HepG2 (cell line): ENCODE results near the gene ARHGAP12. TPM values are rescaled to one million over a fixed set of nuclear protein-coding genes. Genes with fewer than 3 reads are reported as not detected.

Experiments used
- CBX1 ChIP-seq: IDR thresholded peaks from one replicate; pipeline ENCODE4 v1.6.1; 2016; ENCODE audit warnings: antibody characterized with exemption, low read depth
- CSRNP2 ChIP-seq: sonication (generic); formaldehyde crosslinking; conservative IDR thresholded peaks from 2 replicates; pipeline ENCODE4 v1.8.0; 2022; ENCODE audit warnings: low read depth, missing genetic modification reagents
- HNRNPUL1 ChIP-seq: fragments of 200-400 bp; formaldehyde crosslinking; IDR thresholded peaks from 2 replicates; pipeline ENCODE4 v1.6.1; 2017; ENCODE audit warnings: low read depth, mild to moderate bottlenecking, low read length, moderate library complexity
- KAT2B ChIP-seq: fragments of 150-350 bp; IDR thresholded peaks from 2 replicates; pipeline ENCODE4 v1.6.1; 2014; ENCODE audit warnings: low read depth, low read length, borderline replicate concordance
- NR2C2 ChIP-seq: sonication (generic); formaldehyde crosslinking; IDR thresholded peaks from 2 replicates; pipeline ENCODE4 v1.4.0; 2020; ENCODE audit warnings: missing genetic modification reagents, mild to moderate bottlenecking, moderate library complexity, borderline replicate concordance
- PAF1 ChIP-seq: IDR thresholded peaks from 2 replicates; pipeline ENCODE4 v1.6.1; 2016; ENCODE audit warnings: missing genetic modification reagents, missing compliant biosample characterization
- RFXAP ChIP-seq: sonication (generic); formaldehyde crosslinking; IDR thresholded peaks from 2 replicates; pipeline ENCODE4 v1.4.0; 2020; ENCODE audit warnings: missing genetic modification reagents, borderline replicate concordance
- TERF1 ChIP-seq: sonication (generic); formaldehyde crosslinking; IDR thresholded peaks from 2 replicates; pipeline ENCODE4 v1.8.0; 2022; ENCODE audit warnings: mild to moderate bottlenecking, missing genetic modification reagents, moderate library complexity
- THRA ChIP-seq: sonication (generic); formaldehyde crosslinking; IDR thresholded peaks from 2 replicates; pipeline ENCODE4 v1.4.0; 2020; ENCODE audit warnings: missing genetic modification reagents, borderline replicate concordance
- ZBTB38 ChIP-seq: sonication (generic); formaldehyde crosslinking; IDR thresholded peaks from 2 replicates; pipeline ENCODE4 v1.5.1; 2020; ENCODE audit warnings: mild to moderate bottlenecking, missing genetic modification reagents
- ZNF282 ChIP-seq: fragments of 450-650 bp; IDR thresholded peaks from 2 replicates; pipeline ENCODE4 v1.6.1; 2018; ENCODE audit not compliant: partially characterized antibody
- ZNF296 ChIP-seq: sonication (generic); formaldehyde crosslinking; conservative IDR thresholded peaks from 2 replicates; pipeline ENCODE4 v1.5.0; 2020; ENCODE audit warnings: mild to moderate bottlenecking, missing genetic modification reagents
- ZNF318 ChIP-seq: sonication (generic); formaldehyde crosslinking; IDR thresholded peaks from 2 replicates; pipeline ENCODE4 v1.4.0; 2020; ENCODE audit warnings: mild to moderate bottlenecking, missing genetic modification reagents
- ZNF34 ChIP-seq: sonication (generic); formaldehyde crosslinking; IDR thresholded peaks from 2 replicates; pipeline ENCODE4 v1.4.0; 2020; ENCODE audit warnings: mild to moderate bottlenecking, missing genetic modification reagents, borderline replicate concordance
- ZNF431 ChIP-seq: sonication (generic); formaldehyde crosslinking; IDR thresholded peaks from 2 replicates; pipeline ENCODE4 v1.9.0; 2022; ENCODE audit warnings: missing genetic modification reagents, low read depth, mild to moderate bottlenecking, borderline replicate concordance
- ZNF557 ChIP-seq: sonication (generic); formaldehyde crosslinking; IDR thresholded peaks from 2 replicates; pipeline ENCODE4 v1.4.0; 2020; ENCODE audit warnings: missing genetic modification reagents
- polyA plus RNA-seq, 8 experiments: library from polyadenylated mRNA; depleted of rRNA in 3 of 8; stranded (reverse) in 7 of 8; unstranded in 1 of 8; fragments of >200 nt; fragmentation: Illumina TruSeq in 4 of 8; extraction: Trizol in 4 of 8; gene quantifications; 2 replicates each; pipeline versions ENCODE4 v1.2.1 to v1.2.3, GENCODE V29; 2011 to 2016; ENCODE audit warnings: low read depth in 4 of 8, missing spikeins in 1 of 8, mixed read lengths in 1 of 8; ENCODE audit not compliant: insufficient read depth in 1 of 8
- total RNA-seq, 5 experiments: library from RNA; depleted of rRNA; stranded (reverse); fragments of >200 nt; fragmentation: Illumina TruSeq; extraction: Trizol; gene quantifications; 2 replicates each; pipeline ENCODE4 v1.2.3, GENCODE V29; 2016; ENCODE audit warnings: low read depth in 1 of 5

The ARHGAP12 gene
- total and polyA plus RNA-seq, 2 of the 13 experiments (the other 11 are each of a cell fraction or from before 2014, with no cell fraction given): 25.0 to 54.6 TPM

- TF ChIP-seq ZNF318 (0 out of 2 replicates have a peak, but pooled peaks have one; percentile 30), ZBTB38 (CRISPR knock-in tag) (no peak), ZNF557 (CRISPR knock-in tag) (no peak), THRA (CRISPR knock-in tag) (no peak), ZNF282 (no peak), CBX1 (no peak), KAT2B (no peak), NR2C2 (CRISPR knock-in tag) (no peak), HNRNPUL1 (no peak), TERF1 (CRISPR knock-in tag) (no peak), RFXAP (CRISPR knock-in tag) (no peak), PAF1 (CRISPR knock-in tag) (no peak), ZNF296 (CRISPR knock-in tag) (no peak), ZNF431 (CRISPR knock-in tag) (0 out of 2 replicates have a peak, but pooled peaks have one; percentile 30), CSRNP2 (CRISPR knock-in tag) (no peak), ZNF34 (CRISPR knock-in tag) (no peak)
These were observed 811 bp upstream of the ARHGAP12 start (continued) for GRCh38 chr10:31929261-31930022.
